NCI-H345 treated with DMSO at 0.1 percent for 48 hours (cell line): Measurements from ENCODE around the gene SYTL4.
"Not testable (repeated sequence)": the region's sequence is repeated elsewhere in the genome, so short reads cannot be mapped to it uniquely, and the experiment has no call there.

Experiments
- DNase-seq: peaks from one replicate; lab custom pipeline; 2025; ENCODE audit not compliant: unreplicated experiment; lab: John Stamatoyannopoulos, UW

Gene SYTL4

DNA sequence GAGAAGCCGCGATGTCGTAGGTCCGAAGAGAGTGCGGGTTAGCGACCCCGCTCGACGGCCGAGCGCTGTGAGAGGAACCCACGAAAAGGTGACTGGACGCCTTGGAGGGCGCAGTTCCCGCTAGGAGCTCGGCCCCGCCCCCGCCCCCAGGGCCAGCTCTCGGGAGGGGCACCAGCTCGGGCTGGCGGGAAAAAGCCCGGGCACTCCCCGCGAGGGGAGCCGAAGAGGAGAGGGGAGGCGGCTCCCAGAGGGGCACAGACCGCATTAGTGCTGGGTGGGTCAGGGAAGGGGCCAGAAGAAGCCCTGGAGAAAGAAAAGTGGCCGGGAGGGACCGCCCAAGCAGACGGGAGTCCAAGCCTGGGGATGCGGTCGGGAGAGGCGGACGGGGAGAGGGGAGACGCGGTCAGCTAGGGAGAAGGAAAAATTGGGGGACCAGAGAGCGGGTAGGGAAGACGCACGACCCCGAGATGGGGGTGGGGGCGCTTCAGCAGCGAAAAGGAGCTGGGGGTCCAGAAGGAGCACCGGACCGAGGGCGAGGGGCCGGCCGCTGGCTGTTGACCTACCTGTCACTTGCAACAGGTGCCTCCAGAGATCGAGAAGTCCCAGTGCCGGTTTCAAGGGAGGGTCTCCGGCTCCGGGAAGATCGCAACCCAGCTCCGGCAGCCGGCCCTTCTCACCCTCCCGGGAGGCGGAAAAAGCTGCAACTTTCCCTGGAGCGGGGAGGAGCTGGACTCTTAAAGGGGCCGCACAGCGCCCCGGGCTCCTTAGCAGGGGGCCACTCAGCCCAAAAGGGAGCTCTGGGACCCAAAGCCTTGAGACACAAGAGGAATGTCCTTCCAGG is at the start of gene SYTL4:
Gene SYTL4, minus strand, starts transcription at position 681 of the 841 bp plus-strand sequence. CDS start 30,084 bp downstream, outside the sequence.
- DNase-seq = no peak

DNA sequence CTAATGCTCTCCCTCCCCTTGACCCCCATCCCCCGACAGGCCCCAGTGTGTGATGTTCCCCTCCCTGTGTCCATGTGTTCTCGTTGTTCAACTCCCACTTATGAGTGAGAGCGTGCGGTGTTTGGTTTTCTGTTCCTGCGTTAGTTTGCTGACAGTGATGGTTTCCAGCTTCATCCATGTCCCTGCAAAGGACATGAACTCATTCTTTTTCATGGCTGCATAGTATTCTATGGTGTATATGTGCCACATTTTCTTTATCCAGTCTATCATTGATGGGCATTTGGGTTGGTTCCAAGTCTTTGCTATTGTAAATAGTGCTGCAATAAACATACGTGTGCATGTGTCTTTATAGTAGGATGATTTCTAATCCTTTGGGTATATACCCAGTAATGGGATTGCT is 37.5 kb upstream of the SYTL4 start:
- DNase-seq = not testable (repeated sequence)

DNA sequence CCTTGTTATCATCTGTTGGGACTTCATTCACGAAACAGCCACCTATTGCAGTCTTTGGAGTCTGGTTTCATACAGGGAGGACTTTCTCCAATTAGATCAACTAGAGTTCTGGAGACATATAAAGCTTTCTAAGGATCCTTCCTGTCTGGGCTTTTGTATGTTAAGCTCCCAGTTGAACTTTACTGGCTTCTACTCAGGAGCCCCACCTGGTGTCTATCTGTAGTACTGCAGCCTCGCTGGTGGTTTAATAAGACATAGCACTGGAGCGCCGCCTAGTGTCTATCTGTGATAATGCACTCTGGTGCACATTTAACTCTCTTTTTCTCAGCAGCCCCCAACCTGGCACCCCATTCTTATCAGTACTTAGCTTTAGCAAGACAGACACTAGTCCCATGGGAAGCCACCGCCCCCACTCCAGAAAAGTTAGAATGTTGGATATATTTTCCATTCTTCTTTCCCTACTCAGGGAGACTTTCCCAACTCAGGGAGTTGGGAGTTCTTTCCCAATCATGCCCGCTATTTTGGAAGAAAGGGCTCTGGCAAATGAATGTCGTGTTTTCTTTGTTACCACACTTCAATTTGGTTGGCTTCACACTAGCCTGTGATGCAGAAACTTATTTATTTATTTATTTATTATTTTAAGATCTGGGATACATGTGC is 36.9 kb upstream of the SYTL4 start:
- peak; percentile 27 for DNase-seq

DNA sequence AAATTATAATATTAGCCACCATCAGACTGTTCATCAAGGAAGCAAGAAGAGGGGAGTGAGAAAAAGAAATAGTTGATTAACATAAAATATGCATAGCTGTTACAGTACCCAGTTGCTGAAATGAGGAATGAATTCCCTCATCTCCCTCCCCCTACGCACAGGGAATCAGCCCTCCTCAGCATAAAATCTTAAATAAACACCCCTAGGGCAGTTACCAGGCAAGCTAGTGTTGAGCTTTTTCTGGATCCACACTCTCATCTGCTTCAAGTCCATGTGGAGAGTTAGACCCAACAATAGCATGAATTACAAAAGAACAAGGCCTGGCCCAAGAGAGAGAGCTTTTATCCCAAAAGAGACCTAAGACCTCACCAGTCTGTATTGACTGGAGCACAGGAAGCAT is 19.0 kb upstream of the SYTL4 start:
- no peak for DNase-seq

DNA sequence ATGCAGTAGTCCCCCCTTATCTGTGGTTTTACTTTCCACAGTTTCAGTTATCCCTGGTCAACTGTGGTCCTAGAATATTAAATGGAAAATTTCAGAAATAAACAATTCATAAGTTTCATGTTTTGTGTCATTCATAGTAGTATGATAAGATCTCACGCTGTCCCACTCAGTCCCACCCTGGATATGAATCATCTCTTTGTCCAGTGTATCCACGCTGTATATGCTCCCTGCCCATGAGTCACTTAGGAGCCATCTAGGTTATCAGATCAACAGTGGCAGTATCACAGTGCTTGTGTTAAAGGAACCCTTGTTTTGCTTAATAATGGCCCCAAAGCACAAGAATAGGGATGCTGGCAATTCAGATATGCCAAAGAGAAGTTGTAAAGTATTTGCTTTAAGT is 16.2 kb upstream of the SYTL4 start:
- DNase-seq = no peak

DNA sequence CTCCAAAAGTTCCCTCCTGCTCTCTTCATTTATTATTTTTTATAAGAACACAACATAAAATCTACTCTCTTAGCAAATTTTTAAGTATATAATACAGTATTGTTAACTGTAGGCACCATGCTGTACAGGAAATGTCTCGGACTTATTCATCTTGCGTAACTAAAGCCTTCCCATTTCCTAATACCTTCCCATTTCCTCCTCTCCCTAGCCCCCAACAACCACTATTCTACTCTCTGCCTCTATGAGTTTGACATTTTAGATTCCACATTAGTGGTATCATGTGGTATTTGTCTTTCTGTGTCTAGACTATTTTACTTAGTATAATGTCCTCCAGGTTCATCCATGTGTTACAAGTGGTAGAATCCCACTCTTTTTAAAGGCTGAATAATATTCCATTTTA is 15.8 kb upstream of the SYTL4 start:
- DNase-seq = no peak

DNA sequence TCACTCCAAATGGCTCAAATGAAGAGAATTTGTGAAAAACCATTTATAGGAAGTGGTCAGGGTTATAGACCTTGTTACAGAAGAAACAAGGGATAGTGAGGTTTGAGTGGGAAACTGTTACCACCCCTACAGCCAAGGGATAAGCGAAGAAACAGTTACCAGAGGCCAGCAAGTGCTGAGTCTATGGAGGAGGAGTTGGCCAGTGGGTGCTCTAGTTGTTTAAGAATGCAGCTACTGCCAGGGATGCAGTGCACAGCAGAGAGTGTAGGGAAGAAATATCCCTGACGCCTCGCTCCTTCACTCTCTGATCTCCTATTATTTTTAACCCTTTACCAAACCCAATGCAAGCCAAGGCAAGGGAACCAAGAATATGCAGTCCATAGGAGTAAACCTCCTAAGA is 15.2 kb upstream of the SYTL4 start:
- DNase-seq = no peak

DNA sequence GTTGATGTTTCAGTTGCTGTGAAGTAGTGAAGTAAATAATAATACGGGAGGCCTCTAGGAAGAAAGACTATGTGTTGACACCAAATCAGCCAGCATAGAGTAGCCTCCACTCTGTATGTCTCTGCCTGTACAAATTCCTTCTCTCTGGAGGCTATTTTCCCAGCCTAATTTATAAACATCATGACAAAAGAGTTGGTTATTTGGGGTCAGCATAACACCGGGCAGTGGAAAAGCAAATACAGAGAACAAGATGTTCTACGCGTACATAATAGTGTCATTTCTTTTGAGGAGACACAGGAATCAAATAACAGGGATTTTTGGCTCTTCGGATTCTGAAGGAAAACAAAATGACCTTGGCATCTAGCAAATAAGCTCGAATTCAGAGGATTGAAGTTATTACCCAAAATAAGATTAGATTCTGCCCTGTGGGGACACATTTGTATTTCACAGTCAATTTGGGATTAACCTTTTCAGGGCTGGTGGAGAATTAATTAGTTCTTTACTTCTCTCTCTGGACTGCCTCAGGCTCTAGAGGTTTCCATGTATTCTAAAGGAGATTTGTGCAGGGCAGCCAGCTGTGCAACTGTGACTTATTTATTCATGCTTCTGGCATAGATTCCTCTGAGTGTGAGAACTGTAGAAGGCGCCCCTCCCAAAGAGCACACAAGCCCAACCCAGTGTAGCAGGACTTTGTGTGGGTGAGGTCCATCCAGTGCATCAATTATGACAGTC is 14.1 kb upstream of the SYTL4 start:
- DNase-seq = no peak

DNA sequence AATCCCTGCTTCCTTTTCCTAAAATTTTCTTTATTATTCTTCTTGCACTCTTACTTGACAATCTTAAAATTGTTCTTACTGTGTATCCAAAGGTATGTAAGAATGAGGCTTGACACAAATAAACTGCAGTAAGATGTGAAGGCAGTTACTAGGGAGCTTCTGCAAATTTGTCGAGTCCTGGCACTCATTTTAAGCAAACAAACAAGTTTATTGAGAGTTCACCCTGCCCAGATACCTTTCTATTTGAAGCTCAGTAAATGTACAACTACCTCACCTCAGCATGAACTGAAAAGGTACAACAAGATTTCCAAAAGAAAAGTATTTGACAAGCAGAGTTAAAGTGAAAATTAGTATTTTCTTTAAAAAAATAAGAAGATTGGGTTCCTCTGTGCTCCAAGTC is 13.3 kb upstream of the SYTL4 start:
- DNase-seq = no peak

DNA sequence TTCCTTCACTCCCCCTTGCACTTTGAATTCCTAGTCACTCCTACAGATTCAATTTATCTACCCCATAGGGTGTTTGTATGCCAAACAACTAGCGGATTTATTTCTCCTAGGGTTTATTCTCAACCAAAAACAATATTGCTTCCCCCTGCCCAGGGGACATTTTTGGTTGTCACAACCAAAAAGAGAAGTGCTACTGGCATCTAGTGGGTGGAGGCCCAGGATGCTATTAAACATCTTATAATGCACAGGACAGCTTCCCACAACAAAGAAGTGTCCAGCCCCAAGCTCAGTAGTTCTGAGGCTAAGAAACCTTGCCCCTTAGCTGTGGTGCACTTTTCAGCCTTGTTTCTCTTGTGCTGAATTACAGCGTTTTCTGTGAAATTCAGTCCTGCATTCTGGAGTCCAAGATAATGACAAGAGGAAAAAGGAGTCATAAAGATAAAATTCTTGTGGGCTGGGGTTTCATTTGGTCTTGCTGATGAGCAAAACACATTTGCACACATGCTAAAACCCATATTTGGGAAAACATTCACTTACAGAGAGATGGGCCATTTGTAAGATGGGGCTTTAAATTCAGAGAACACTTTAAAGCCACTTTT is 11.2 kb upstream of the SYTL4 start:
- DNase-seq = no peak

DNA sequence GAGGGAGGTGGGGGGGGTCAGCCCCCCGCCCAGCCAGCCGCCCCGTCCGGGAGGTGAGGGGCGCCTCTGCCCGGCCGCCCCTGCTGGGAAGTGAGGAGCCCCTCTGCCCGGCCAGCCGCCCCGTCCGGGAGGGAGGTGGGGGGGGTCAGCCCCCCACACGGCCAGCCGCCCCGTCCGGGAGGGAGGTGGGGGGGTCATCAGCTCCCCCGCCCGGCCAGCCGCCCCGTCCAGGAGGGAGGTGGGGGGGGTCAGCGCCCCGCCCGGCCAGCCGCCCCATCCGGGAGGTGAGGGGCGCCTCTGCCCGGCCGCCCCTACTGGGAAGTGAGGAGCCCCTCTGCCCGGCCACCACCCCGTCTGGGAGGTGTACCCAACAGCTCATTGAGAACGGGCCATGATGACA is 7.9 kb downstream of the SYTL4 start:
- DNase-seq = not testable (repeated sequence)

DNA sequence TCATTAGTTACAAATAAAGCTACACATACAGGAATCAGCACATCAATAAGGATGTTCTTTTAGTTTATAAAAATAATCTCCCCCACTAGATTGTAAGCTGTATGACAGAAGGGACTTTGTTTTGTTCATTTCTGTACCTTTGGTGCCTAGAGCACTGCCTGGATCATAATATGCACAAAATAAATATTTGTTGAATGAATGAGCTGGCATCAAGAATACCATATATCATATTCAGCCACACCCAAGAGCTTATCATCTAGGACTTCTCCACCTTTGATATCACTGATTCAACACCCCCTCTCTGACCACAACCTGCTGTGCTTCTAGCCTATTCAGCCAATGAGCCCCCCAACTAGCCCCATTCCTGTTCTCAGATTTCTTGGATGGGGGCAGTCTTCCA is 10.6 kb downstream of the SYTL4 start:
- no peak for DNase-seq

DNA sequence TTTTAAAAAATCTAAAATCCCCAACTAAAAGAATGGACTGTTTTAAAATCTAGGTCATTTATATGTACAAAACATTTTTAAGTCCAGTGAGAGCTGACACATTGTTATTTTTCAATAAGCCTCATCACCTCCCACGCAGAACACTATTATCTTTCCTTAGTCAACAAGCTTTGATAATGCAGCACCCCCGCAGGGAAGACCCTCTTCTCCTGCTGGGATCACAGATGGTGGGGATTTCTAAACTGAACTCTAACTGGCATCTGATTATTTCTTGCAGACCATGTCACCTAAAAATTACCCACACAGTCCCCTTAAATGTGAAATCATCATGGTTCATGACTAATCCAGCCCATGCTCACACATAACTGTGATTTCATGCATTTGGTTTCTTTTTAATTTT is 11.6 kb downstream of the SYTL4 start:
- peak; percentile 50 for DNase-seq

DNA sequence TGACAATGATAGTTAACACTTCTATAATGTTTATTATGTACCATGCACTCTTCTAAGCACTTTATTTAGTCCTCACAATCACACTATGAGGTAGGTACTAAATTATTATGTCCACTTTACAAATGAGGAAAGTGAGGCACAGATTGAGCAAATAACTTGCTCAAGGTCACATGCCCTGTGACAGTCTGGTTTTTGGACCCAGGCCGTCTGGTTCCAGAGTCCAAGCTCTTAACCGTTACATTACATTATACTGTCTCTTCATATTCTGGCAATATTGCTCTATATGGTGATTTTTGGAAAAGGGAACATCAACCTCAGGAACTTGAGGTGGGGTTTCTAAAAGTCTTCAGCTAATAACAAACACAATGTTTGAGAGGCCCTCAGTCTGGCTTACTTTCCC is 12.8 kb downstream of the SYTL4 start:
- no peak for DNase-seq

DNA sequence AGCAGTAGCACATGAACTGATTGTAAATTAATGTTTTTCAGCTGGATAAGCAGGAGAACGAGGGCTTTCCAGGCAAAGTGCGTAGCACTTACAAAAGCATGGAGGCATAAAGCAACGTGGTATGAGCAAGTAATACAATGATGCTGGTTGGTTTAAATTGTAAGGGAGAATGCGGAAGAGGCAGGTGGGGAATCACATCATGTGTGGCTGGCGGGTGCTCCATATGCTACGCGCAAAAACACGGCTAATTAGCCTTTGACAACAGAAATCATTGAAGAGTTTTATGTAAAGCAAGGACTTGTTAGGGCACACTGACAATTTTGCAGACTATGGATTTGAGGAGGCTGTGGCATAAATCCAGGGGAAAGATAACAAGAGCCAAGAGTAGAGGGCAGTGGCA is 14.6 kb downstream of the SYTL4 start:
- peak; percentile 30 for DNase-seq

DNA sequence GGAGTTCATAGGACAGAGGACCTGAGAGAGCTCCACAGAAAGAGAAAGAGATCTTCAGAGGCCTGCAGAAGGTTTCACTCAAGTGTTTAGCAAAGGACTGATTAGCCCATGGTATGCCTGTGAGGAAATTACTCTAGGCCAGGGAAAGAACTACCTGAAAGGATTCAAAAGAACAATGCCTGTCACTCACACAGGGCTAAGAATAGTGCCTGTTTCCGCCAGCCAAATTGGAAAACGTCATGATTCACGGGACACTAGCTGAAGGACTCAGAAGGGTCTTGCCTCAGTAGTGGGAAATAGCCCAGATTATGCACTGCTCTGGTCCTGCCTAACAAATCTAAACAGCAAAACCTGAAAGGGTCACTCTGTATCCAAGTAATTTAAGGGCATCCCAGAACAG is 21.1 kb downstream of the SYTL4 start:
- no peak for DNase-seq

DNA sequence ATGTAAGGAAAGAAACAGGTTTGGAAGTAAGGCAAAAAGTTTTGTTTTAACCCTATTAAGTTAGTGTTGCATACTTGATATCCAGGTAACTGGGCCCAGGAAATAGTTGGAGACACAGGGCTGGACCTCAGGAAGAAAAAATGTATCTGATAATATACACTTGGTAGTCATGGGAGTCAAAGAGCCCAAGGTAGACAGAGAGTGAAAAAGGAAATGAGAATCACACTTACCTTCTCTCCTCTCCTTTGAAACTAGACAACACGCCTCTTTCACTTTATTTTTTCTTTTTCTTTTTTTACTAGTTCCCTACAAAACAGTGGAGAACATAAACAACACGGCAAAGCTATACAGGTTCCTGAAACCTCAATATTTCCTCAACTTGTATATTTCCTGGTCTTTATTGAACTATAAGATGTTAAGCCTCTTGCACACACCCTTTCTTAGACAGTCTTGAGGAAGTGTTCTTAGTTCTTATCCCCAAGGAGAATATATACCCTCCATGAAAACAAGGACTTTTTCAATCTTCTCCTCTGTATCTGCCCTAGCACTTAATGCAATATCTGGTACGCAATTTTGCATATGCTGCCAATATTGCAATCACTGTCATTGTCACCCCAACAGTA is 27.2 kb downstream of the SYTL4 start:
- DNase-seq = no peak

DNA sequence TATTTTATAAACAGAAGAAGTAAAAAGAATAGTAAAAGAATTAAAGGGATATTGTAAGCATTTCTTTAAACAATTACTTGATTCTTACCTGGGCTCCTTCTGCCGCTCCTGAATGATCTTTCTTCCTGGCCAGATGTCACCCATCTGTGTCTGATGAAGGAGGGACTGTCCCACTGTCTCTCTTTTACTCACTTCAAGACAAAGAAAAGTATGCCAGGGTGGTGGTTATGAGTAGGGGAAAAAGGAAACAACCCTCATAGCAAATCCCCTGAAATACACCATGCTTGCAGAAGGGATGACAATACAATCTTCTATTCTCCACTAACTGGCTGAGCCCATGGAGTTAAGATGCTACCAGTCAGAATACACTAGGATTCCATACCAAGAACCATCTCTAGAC is 31.1 kb downstream of the SYTL4 start:
- DNase-seq = no peak

DNA sequence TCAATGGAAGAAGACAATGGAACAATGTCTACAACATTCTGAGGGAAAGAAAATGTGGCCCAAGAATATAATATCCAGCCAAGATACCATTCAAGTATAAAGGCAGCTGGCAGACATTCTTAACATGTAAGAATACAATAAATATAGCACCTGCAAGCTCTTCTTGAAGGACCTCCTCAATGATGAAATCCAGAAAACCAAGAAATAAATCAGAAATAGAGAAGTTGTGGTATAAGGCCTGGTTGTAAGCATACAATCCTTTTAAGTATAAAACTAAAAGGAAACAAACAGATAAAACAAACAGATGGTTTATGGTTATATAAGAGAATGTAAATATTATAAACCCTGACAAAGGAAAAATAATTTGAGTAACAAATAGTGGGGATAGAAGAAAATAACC is 33.4 kb downstream of the SYTL4 start:
- no peak for DNase-seq

DNA sequence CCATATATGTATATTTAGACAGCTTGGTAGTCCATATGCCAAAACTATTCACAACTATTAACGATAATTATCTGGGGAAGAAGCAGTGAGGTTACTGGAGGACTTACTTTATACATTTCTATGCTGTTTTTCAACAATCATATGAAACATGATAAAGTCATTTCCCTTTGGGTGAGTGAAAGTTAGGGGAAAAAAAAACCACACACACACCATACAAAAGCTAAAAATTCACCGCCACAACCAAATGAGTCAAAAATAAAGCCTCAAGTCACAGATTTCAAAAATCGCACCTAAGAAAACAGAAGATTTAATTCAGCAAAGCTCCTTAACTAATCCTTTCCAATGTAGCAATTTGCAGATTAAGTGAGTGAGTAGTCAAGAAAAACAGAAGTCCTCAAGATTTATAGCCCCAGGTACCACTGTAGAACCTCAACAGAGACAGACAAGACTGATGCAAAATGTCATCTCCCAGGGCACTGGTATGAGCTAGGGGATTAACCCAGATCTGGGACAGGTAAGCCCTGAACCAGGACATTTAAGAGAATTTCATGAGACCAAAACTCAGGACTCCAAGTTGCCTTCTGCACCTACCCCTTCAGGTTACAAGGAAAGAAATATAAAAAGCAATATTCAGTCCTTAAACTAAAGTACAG is 35.1 kb downstream of the SYTL4 start:
- DNase-seq = no peak

DNA sequence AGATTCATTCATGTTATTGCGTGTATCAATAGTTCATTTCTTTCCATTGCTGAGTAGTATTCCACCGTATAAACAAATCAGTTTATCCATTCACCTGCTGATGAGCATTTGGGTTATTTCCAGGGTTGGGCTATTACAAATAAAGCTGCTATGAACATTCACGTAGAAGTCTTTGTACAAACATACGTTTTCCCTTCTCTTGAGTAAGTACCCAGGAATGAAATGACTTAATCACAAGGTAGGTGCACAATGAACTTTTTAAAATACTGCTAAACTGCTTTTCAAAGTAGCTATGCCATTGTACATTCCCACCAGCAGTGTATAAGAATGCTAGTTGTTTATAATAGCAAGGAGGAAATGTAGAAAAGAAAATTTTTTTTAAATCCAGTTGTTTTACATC is 35.9 kb downstream of the SYTL4 start:
- DNase-seq = no peak
